Stimulated activated effector memory CD8-positive, alpha-beta T cell treated with anti-CD3 and anti-CD28 coated beads, Interleukin-12 subunit alpha, Interleukin-12 subunit beta, amount 100 ng/mL, for 72 hours (primary cell): ENCODE measurements around the gene SEM1.
A peak's percentile ranks its signal among the peaks of the same experiment; 100 is the strongest.
"Not testable (repeated sequence)": the region's sequence is repeated elsewhere in the genome, so short reads cannot be mapped to it uniquely, and the experiment has no call there.

ENCODE experiments used
- ATAC-seq: fragments of 150-1000 bp; cut with Tn5 transposase; 2 replicates; pipeline ENCODE4 v1.10.0; 2021
- DNase-seq, 2 donors: peaks; one replicate each; pipeline ENCODE4 v3.0.0; 2021 to 2022; ENCODE audit warnings: low spot score in 2 of 2
- H3K27ac Mint-ChIP-seq: one replicate; pipeline ENCODE4 v1.8.0; 2022; ENCODE audit warnings: mild to moderate bottlenecking, mixed read lengths
- H3K36me3 Mint-ChIP-seq: one replicate; pipeline ENCODE4 v1.8.0; 2022; ENCODE audit warnings: mild to moderate bottlenecking, mixed read lengths
- H3K4me1 Mint-ChIP-seq: one replicate; pipeline ENCODE4 v1.8.0; 2022; ENCODE audit warnings: mixed read lengths
- H3K4me3 Mint-ChIP-seq: one replicate; pipeline ENCODE4 v1.8.0; 2022; ENCODE audit warnings: mild to moderate bottlenecking, mixed read lengths
- H3K9me3 Mint-ChIP-seq: one replicate; pipeline ENCODE4 v1.8.0; 2022; ENCODE audit warnings: mixed read lengths

The SEM1 gene

DNA sequence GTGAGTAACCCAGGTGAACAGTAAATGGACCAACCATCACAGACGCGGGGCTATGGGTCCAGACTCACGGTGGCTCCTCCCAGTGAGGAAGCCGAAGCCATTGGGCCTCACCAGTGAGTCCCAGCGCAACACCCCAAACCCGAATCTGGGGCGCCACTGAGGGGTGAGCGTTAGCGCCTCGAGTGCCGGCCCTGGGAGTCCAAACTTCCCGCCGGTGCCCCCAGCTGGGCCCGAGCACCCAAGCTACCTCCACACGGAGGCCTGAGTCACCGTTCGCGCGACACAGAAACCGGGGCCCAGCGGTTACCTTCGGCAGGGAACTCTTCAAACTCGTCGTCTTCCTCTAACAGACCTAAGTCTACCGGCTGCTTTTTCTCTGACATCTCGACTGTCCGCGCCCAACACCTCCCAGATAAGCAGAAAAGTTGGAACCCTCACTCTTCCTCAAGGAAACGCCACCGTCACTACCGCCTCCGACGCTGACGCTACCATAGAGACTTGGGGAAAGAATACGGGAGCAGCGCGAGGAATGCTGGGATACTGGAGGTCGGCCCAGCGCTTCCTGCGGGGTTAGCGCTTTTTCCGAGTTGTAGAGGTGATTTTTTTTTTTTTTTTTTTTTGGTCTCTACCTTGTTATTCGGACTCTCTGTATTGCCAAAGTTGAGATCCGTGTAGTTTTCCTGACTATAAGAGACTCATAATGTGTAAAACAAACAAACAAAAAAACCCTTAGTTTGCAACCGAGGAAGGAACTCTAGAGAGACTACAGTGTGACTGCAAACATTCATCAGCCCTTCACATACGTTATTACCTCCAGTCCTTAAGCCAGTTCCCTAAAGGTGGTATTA lies at the start of gene SEM1:
SEM1 (minus strand) TSS at position 466 of the 848 bp plus-strand sequence; CDS start at position 383, 83 bp downstream.
- peak; percentile 54 to 84 for DNase-seq
- Mint-ChIP-seq H3K36me3 (peaks cover 32% of the 10 kb centered on the region), H3K27ac (peak within 1 kb of the TSS; percentile 96), H3K4me1 (peaks cover 15% of the 10 kb centered on the region), H3K4me3 (peak within 1 kb of the TSS; percentile 85), H3K9me3 (peaks cover 7% of the 10 kb centered on the region)
- peak; percentile 94 for ATAC-seq

DNA sequence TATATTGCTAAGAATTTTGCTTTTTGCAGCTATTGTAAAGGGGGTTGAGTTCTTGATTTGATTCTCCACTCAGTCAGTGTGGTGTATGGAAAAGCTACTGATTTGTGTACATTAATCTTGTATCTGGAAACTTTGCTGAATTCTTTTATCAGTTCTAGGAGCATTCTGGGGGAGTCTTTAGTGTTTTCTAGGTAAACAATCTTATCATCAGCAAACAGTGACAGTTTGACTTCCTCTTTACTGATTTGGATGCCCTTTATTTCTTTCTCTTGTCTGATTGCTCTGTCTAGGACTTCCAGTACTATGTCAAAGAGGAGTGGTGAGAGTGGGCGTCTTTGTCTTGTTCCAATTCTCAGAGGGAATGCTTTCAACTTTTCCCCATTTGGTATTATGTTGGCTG lies 48.2 kb upstream of the SEM1 start:
- not testable (repeated sequence) for H3K36me3 Mint-ChIP-seq, H3K4me1 Mint-ChIP-seq, DNase-seq, H3K27ac Mint-ChIP-seq, H3K4me3 Mint-ChIP-seq, H3K9me3 Mint-ChIP-seq, ATAC-seq

DNA sequence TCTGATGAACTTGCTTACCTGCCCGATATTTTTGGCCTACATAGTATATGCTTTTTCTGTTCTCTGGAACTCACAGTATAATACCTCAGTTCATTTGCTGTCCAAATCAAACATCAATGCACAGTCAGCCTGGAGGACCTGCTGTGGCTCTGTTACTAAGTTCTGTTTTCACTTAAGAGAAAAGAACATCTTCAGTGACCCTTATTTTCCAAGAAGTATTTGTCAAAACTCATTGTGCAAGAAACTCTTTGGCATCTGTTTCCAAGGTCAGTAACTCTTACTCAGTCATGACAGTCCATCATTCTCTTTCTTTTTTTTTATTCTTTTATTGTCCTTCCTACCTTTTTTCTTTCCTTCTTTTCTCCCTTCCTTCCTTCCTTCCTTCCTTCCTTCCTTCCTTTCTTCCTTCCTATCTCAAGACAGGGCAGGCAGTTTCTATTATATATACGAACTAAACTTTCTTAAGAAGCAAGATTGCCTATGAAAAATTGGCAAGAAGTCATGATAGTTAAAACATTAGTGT lies 37.8 kb upstream of the SEM1 start:
- Mint-ChIP-seq H3K36me3 (no peaks in the 10 kb centered on the region), H3K4me1 (no peaks in the 10 kb centered on the region), H3K9me3 (peaks cover 4% of the 10 kb centered on the region), H3K27ac (no peak overlapping the region), H3K4me3 (no peak overlapping the region)
- ATAC-seq (no peak), DNase-seq (no peak)

DNA sequence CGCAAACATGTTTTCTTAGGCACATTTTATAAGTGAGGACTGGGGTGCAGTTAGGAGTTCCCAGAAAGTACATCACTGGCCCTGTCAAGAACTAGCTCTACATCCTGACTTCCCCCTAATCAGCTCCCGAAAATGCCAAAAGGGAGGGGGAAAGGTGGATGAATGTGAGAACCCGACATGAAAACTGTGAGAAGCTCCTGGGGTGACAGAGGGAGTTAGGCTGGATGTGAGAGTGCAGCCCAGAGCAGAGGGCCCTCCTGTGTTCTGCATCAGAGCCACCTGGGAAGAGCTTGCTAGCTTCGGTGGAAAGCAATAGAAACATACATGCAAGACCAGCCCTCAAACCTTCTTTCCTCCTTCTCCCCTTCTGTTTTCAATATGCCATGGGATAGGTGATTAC lies 30.5 kb upstream of the SEM1 start:
- Mint-ChIP-seq H3K4me3 (no peak overlapping the region), H3K36me3 (no peaks in the 10 kb centered on the region), H3K27ac (no peak overlapping the region), H3K4me1 (no peaks in the 10 kb centered on the region), H3K9me3 (no peaks in the 10 kb centered on the region)
- DNase-seq = no peak
- ATAC-seq = no peak

DNA sequence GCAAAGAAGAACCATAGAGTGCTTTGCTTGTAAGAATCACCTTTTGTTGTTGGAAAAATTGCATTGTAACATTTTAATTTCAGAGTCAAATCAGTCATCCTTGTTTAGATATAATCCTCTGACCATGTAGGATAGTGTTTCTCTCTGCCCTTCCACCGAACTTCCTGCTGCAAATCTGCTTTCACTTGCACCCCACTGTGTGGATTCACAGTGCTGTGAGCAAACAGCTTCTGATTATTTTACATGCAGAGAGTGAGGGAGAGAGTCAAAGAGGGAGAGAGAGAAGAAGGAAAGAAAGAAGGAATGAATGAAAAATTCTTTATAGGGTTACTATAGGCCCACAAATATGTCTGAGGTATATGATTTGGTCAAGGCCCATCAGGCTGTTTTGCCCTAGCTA lies 30.0 kb upstream of the SEM1 start:
- H3K9me3 Mint-ChIP-seq = no peaks in the 10 kb centered on the region
- H3K4me1 Mint-ChIP-seq = no peaks in the 10 kb centered on the region
- ATAC-seq (no peak), DNase-seq (no peak)
- H3K36me3 Mint-ChIP-seq = no peaks in the 10 kb centered on the region
- no peak overlapping the region for H3K4me3 Mint-ChIP-seq
- no peak overlapping the region for H3K27ac Mint-ChIP-seq

DNA sequence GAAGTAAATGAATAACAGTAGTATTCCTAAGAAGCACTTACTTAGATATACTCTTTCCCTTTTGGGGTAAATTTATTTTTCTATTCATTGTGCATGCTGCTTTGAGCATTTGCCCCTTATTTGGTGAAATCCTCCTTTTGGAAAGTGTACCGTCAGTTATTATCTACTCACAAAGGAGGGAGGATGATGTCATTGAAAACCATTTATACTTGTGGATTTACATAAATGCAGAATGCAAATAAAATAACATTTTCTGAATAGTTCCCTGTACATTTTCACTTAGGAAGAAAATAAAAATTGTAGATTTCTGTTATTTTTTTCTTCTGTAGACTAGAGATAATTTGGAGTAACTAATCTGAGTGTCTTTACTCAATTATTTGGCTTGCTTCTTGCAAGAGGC lies 29.5 kb upstream of the SEM1 start:
- Mint-ChIP-seq H3K36me3 (no peaks in the 10 kb centered on the region), H3K9me3 (no peaks in the 10 kb centered on the region)
- DNase-seq = no peak

DNA sequence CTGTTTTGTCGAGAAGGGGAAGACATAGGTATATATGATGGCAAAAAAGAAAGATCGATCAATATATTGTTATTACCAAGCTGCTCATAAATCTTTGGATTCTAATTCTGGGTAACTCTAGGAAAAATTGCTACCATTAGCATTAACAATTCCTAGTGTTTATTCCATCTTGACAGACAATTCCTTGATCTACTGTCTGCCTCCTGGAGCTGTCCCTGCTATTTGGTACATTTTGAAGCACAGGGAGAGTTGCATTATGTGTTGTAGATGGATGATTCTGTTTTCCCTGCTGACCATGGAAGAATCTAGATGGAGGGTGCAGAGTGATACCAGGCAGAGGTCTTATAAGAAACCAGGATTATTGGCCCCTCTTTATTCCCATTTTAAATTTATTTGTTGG lies 29.1 kb upstream of the SEM1 start:
- Mint-ChIP-seq H3K9me3 (no peaks in the 10 kb centered on the region), H3K4me3 (no peak overlapping the region), H3K27ac (no peak overlapping the region), H3K36me3 (no peaks in the 10 kb centered on the region), H3K4me1 (no peaks in the 10 kb centered on the region)
- DNase-seq (no peak), ATAC-seq (no peak)

More for the DNA sequence above, 29.5 kb upstream of the SEM1 start:
- Mint-ChIP-seq H3K4me3 (no peak overlapping the region), H3K27ac (no peak overlapping the region), H3K4me1 (no peaks in the 10 kb centered on the region)
- ATAC-seq = no peak

DNA sequence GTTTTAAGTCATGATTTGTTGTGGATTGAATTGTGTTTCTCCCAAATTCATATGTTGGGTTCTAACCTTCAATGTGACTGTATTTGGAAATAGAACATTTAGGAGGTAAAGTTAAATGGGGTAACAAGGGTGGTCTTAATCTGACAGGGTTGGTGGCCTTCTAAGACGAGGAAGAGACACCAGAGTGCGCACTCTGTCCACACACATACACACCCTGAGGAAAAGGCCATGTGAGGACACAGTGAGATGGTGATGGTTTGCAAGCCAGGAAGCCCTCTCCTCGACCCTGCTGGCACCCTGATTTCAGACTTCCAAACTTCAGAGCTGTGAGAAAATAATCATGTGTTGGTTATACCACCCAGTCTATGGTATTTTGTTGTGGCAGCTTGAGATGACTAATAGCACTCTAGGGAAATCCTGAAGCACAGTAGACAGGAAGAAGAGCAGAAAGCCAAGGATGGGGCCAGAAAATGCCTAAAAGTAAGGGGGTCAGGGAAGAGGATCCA lies 28.0 kb upstream of the SEM1 start:
- H3K36me3 Mint-ChIP-seq = no peaks in the 10 kb centered on the region
- no peaks in the 10 kb centered on the region for H3K4me1 Mint-ChIP-seq
- no peak overlapping the region for H3K4me3 Mint-ChIP-seq
- no peak for ATAC-seq
- H3K9me3 Mint-ChIP-seq = no peaks in the 10 kb centered on the region
- no peak overlapping the region for H3K27ac Mint-ChIP-seq
- DNase-seq = no peak

DNA sequence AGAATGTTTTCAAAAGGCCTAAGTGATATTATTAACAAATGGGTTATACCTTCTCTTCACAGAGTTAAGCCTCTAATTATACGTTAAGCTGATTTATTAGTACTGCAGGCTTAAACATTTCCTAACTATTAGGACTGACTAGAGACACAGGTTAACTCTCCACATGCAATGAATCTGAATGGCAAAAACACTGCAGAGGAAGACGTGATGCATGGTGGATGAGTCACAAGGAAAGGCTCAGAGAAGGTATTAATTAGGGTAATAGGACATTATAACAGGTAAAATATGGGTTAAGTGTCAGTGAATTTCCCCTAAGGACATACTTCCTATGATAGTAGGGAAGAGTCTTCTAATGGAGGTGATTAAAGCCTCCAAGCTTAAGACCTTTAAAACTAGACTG lies 24.7 kb upstream of the SEM1 start:
- no peak overlapping the region for H3K4me3 Mint-ChIP-seq
- H3K36me3 Mint-ChIP-seq = no peaks in the 10 kb centered on the region
- no peaks in the 10 kb centered on the region for H3K9me3 Mint-ChIP-seq
- no peaks in the 10 kb centered on the region for H3K4me1 Mint-ChIP-seq
- DNase-seq = no peak
- ATAC-seq = no peak
- H3K27ac Mint-ChIP-seq = no peak overlapping the region

DNA sequence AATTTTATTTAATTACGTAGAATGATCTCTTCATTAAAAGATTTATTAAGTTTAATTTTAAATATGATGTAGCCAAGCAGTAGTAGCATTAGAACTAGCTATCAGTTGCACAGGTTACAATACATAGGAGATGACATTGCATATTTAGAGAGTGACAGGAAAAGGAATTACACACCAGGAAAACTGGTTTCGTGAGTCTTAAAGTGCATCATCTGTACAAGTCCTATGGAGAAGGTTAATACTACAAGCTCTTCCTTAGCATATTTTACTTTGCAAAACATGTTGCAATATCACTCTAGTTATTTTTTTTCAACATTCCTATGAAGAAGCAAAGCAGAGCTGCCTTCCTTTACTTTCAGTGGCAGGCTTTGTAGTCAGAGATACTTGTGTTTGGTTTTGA lies 20.2 kb upstream of the SEM1 start:
- no peaks in the 10 kb centered on the region for H3K36me3 Mint-ChIP-seq
- no peaks in the 10 kb centered on the region for H3K9me3 Mint-ChIP-seq
- no peak overlapping the region for H3K27ac Mint-ChIP-seq
- no peak overlapping the region for H3K4me3 Mint-ChIP-seq
- no peak for DNase-seq
- ATAC-seq = no peak
- no peaks in the 10 kb centered on the region for H3K4me1 Mint-ChIP-seq

DNA sequence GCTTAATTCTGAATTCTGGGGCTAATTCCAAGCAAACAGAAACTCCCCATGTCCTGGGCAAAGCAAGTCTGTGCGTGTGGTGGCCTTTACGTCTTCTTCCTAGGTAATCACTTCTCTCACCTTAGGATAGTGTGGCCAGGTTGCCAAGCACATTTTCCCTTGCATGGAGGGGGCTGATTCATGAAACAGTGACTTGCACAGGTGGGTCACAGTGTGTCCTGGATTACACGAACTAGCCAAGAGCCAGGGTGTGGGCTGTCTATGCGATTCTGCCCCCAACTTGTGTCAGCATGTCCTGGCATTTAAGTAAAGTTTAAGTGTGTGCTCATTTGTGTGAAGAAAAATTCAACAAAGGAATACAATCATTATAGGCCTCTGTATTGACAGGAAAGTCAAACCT lies 18.5 kb upstream of the SEM1 start:
- no peaks in the 10 kb centered on the region for H3K9me3 Mint-ChIP-seq
- H3K4me3 Mint-ChIP-seq = no peak overlapping the region
- H3K4me1 Mint-ChIP-seq = no peaks in the 10 kb centered on the region
- DNase-seq (no peak), ATAC-seq (no peak)
- no peaks in the 10 kb centered on the region for H3K36me3 Mint-ChIP-seq
- H3K27ac Mint-ChIP-seq = no peak overlapping the region

DNA sequence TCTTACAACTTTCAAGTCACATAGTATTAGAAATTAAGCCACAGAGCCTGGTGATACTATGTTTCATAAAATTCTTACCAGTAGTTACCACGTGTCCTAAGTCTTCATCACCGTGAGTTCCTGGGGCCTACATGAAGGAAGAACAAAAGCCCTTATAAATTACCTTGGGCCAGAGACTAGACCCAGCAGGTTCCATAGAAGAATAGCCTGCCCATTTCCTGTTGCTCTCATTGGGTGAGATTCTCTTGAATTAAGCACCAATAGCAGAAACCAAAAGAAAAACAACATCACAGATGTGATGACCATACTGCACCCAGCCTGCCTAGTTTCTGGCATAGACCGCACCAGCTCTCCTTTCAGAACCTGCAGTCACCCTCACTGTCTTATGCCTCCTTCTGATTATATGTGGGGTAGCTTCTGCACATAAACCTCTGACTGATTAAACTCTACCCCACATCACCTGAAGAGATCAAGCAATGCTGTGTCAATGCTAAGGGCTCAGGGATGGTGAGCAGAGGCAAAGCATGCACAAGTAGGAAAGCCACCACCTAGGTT lies 18.0 kb upstream of the SEM1 start:
- Mint-ChIP-seq H3K36me3 (no peaks in the 10 kb centered on the region), H3K4me3 (no peak overlapping the region), H3K27ac (no peak overlapping the region), H3K4me1 (no peaks in the 10 kb centered on the region), H3K9me3 (no peaks in the 10 kb centered on the region)
- DNase-seq (no peak), ATAC-seq (no peak)

DNA sequence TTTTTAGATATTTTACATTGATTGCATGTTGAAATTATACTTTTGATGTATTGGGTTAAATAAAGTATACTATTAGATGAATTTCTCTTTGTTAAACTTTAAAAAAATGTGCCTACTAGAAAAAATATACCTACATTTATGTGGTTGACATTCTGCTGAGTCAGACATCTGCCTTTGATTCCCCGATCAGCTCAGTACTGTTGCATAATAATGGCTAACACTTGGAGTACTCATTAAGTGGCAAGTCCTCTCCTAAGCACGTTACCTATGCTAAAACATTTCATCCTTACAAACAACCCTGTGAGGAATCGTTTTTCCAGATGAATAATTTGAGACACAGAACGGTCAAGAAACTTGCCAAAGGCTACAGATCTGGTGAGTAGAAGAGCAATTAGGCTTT lies 14.0 kb upstream of the SEM1 start:
- Mint-ChIP-seq H3K9me3 (no peaks in the 10 kb centered on the region), H3K4me3 (no peak overlapping the region), H3K36me3 (no peaks in the 10 kb centered on the region), H3K27ac (no peak overlapping the region), H3K4me1 (no peaks in the 10 kb centered on the region)
- no peak for ATAC-seq
- DNase-seq = no peak

DNA sequence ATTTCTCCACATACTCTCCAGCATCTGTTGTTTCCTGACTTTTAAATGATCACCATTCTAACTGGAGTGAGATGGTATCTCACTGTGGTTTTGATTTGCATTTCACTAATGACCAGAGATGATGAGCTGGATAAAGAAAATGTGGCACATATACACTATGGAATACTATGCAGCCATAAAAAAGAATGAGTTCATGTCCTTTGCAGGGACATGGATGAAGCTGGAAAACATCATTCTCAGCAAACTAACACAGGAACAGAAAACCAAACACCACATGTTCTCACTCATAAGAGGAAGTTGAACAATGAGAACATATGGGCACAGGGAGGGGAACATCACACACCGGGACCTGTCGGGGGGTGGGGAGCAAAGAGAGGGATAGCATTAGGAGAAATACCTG lies 13.3 kb upstream of the SEM1 start:
- H3K27ac Mint-ChIP-seq, ATAC-seq, H3K4me1 Mint-ChIP-seq, DNase-seq, H3K36me3 Mint-ChIP-seq, H3K9me3 Mint-ChIP-seq, H3K4me3 Mint-ChIP-seq: not testable (repeated sequence)

DNA sequence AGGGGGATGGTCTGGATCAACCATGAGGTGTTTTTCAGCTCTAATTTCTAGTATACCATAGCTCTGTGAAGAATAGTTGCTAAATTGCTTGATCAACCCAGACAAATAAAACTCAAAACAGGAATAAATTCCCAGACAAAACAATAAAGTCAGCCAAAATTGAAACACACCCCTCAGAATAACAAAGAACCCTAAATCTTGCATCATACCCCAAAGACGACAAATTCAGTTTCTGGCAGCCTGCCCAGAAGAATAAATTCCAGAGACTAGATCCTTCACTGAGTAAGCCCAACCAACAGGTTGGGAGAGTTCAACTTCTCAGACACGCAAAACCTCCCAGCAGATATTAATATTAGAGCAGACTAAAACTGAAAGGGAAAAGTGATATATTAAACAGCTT lies 11.2 kb upstream of the SEM1 start:
- no peaks in the 10 kb centered on the region for H3K9me3 Mint-ChIP-seq
- ATAC-seq (no peak), DNase-seq (no peak)
- H3K36me3 Mint-ChIP-seq = no peaks in the 10 kb centered on the region
- H3K27ac Mint-ChIP-seq = no peak overlapping the region
- H3K4me1 Mint-ChIP-seq = no peaks in the 10 kb centered on the region
- no peak overlapping the region for H3K4me3 Mint-ChIP-seq

DNA sequence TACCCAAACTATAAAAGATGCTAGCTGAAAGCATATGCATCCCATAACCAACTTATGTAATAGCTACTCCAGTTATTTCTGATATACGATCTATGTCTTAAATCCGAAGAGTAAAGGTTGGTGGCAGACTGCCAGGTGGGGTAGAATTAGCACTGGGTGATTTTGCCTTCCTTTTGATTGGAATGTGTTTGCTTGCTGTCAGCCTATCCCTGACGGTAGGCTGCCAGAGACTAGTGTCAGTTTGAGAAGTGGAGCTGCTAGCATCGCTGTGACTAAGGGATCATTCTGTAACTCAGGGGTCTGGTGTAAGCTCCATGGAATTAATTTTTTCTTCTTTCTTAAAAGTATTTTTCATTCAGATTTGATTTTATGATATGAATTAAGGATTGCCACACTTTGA lies 9.5 kb upstream of the SEM1 start:
- H3K4me3 Mint-ChIP-seq = no peak overlapping the region
- ATAC-seq = no peak
- peaks cover under 1% of the 10 kb centered on the region for H3K9me3 Mint-ChIP-seq
- no peaks in the 10 kb centered on the region for H3K36me3 Mint-ChIP-seq
- no peak overlapping the region for H3K27ac Mint-ChIP-seq
- DNase-seq = no peak
- H3K4me1 Mint-ChIP-seq = no peaks in the 10 kb centered on the region
